GM23338 (cell line): ENCODE results near the gene LCLAT1. TPM values are rescaled to one million over a fixed set of nuclear protein-coding genes. Genes with fewer than 3 reads are reported as not detected.

Experiments
- ATAC-seq: fragments of 200-7000 bp; cut with Tn5 transposase; 3 replicates; pipeline ENCODE4 v1.9.1; 2020
- DNase-seq: peaks from one replicate; pipeline ENCODE4 v3.0.0-alpha.2; 2015; ENCODE audit warnings: low spot score
- H2AFZ ChIP-seq: fragments of 200-600 bp; sonication (generic); 2 replicates; pipeline ENCODE4 v1.8.0; 2016; ENCODE audit warnings: antibody characterized with exemption, mild to moderate bottlenecking, moderate library complexity
- H3F3A ChIP-seq: fragments of 200-600 bp; sonication (generic); replicated peaks from 2 replicates; pipeline ENCODE4 v1.8.0; 2017; ENCODE audit warnings: antibody characterized with exemption, mixed run types, low read depth
- H3K27ac ChIP-seq: fragments of 200-600 bp; sonication (generic); 2 replicates; pipeline ENCODE4 v1.6.1; 2016; ENCODE audit warnings: low read depth
- H3K27me3 ChIP-seq: fragments of 200-600 bp; sonication (generic); 2 replicates; pipeline ENCODE4 v1.8.0; 2016; ENCODE audit warnings: mild to moderate bottlenecking, mixed run types, moderate library complexity; ENCODE audit not compliant: insufficient read depth
- H3K36me3 ChIP-seq: fragments of 200-600 bp; sonication (generic); 2 replicates; pipeline ENCODE4 v1.8.0; 2016; ENCODE audit warnings: mild to moderate bottlenecking; ENCODE audit not compliant: insufficient read depth
- H3K4me1 ChIP-seq: fragments of 200-600 bp; sonication (generic); 2 replicates; pipeline ENCODE4 v1.8.0; 2016; ENCODE audit warnings: mild to moderate bottlenecking, moderate library complexity; ENCODE audit not compliant: insufficient read depth
- H3K4me2 ChIP-seq: fragments of 200-600 bp; sonication (generic); 2 replicates; pipeline ENCODE4 v1.7.1; 2017; ENCODE audit warnings: mixed run types
- H3K4me3 ChIP-seq: fragments of 200-600 bp; sonication (generic); 2 replicates; pipeline ENCODE4 v1.6.1; 2016; ENCODE audit warnings: mixed run types
- H3K79me2 ChIP-seq: fragments of 200-600 bp; sonication (generic); replicated peaks from 2 replicates; pipeline ENCODE4 v1.8.0; 2017; ENCODE audit warnings: mild to moderate bottlenecking; ENCODE audit not compliant: insufficient read depth
- H3K9me2 ChIP-seq: fragments of 200-600 bp; sonication (generic); 2 replicates; pipeline ENCODE4 v1.8.0; 2017; ENCODE audit not compliant: insufficient read depth
- H4K20me1 ChIP-seq: fragments of 200-600 bp; sonication (generic); replicated peaks from 2 replicates; pipeline ENCODE4 v1.8.0; 2017; ENCODE audit warnings: mild to moderate bottlenecking; ENCODE audit not compliant: insufficient read depth
- H3K27ac Mint-ChIP-seq: 2 replicates; pipeline ENCODE4 v1.8.0; 2020; ENCODE audit warnings: inconsistent platforms, mild to moderate bottlenecking, moderate library complexity, mixed read lengths
- H3K27me3 Mint-ChIP-seq: 3 replicates; pipeline ENCODE4 v1.8.0; 2022; ENCODE audit warnings: low read depth, mild to moderate bottlenecking, moderate library complexity, mixed read lengths, inconsistent platforms; ENCODE audit not compliant: insufficient read depth, poor library complexity
- H3K36me3 Mint-ChIP-seq: 3 replicates; pipeline ENCODE4 v1.8.0; 2021; ENCODE audit warnings: low read depth, mild to moderate bottlenecking, inconsistent platforms, moderate library complexity, mixed read lengths
- H3K4me1 Mint-ChIP-seq: 3 replicates; pipeline ENCODE4 v1.8.0; 2020; ENCODE audit warnings: mild to moderate bottlenecking, inconsistent platforms, mixed read lengths
- H3K4me3 Mint-ChIP-seq: 3 replicates; pipeline ENCODE4 v1.8.0; 2021; ENCODE audit warnings: moderate library complexity, mild to moderate bottlenecking, inconsistent platforms, mixed read lengths
- H3K9me3 Mint-ChIP-seq: 3 replicates; pipeline ENCODE4 v1.8.0; 2020; ENCODE audit warnings: moderate library complexity, mild to moderate bottlenecking, inconsistent platforms, mixed read lengths
- CREB1 ChIP-seq: fragments of 250-450 bp; sonication (Bioruptor Pico); IDR thresholded peaks from 2 replicates; pipeline ENCODE4 v1.5.0; 2020; ENCODE audit warnings: low read depth, mild to moderate bottlenecking, moderate library complexity
- CTCF ChIP-seq, 2 experiments: fragments of 200-600 bp in 1 of 2; sonication (generic) in 1 of 2; conservative IDR thresholded peaks; 2 replicates each; pipeline versions ENCODE4 v1.5.1 to v1.6.1; 2016 to 2017; ENCODE audit warnings: antibody characterized with exemption in 2 of 2, low read depth in 2 of 2, mild to moderate bottlenecking in 2 of 2, moderate library complexity in 1 of 2
- ETS1 ChIP-seq: IDR thresholded peaks from 2 replicates; pipeline ENCODE4 v1.6.1; 2016; ENCODE audit warnings: antibody characterized with exemption
- EZH2 ChIP-seq: fragments of 200-600 bp; sonication (generic); IDR thresholded peaks from one replicate; pipeline ENCODE4 v1.8.0; 2017; ENCODE audit warnings: antibody characterized with exemption, mild to moderate bottlenecking, low read depth; ENCODE audit not compliant: unreplicated experiment
- EZH2phosphoT487 ChIP-seq: fragments of 200-600 bp; sonication (generic); IDR thresholded peaks from one replicate; pipeline ENCODE4 v1.8.1; 2018; ENCODE audit warnings: antibody characterized with exemption; ENCODE audit not compliant: unreplicated experiment
- JUNB ChIP-seq: IDR thresholded peaks from one replicate; pipeline ENCODE4 v1.6.1; 2016; ENCODE audit warnings: antibody characterized with exemption; ENCODE audit not compliant: unreplicated experiment
- NANOG ChIP-seq: IDR thresholded peaks from 2 replicates; pipeline ENCODE4 v1.6.1; 2016; ENCODE audit warnings: antibody characterized with exemption, borderline replicate concordance
- POLR2AphosphoS5 ChIP-seq: IDR thresholded peaks from 2 replicates; pipeline ENCODE4 v1.6.1; 2016; ENCODE audit warnings: antibody characterized with exemption, low read depth
- REST ChIP-seq: IDR thresholded peaks from one replicate; pipeline ENCODE4 v1.6.1; 2018; ENCODE audit warnings: antibody characterized with exemption; ENCODE audit not compliant: unreplicated experiment
- STAT1 ChIP-seq: IDR thresholded peaks from one replicate; pipeline ENCODE4 v1.6.1; 2016; ENCODE audit warnings: antibody characterized with exemption; ENCODE audit not compliant: unreplicated experiment
- ZNF331 ChIP-seq: fragments of 250-450 bp; sonication (Bioruptor Pico); IDR thresholded peaks from 2 replicates; pipeline ENCODE4 v1.5.0; 2020; ENCODE audit warnings: low read depth, mild to moderate bottlenecking, moderate library complexity
- ZNF462 ChIP-seq: fragments of 250-450 bp; sonication (Bioruptor Pico); IDR thresholded peaks from 2 replicates; pipeline ENCODE4 v1.5.0; 2020; ENCODE audit warnings: mild to moderate bottlenecking, moderate library complexity
- polyA plus RNA-seq: library from polyadenylated mRNA; unstranded; fragments of >200 nt; fragmentation: Nextera tagmentation; extraction: Ambion mirVana; gene quantifications from 2 replicates; pipeline ENCODE4 v1.2.1, GENCODE V29; 2016
- total RNA-seq: library from RNA; depleted of rRNA; stranded (reverse); fragments of >200 nt; shearing (Covaris generic); gene quantifications from 2 replicates; pipeline ENCODE4 v1.2.3, GENCODE V29; 2014

LCLAT1 gene
- total and polyA plus RNA-seq, 2 experiments from 2014 or later, result 11.5 to 30.1 TPM

- TF ChIP-seq REST, result no peak
- TF ChIP-seq POLR2AphosphoS5, result no peak
- TF ChIP-seq EZH2, result no peak
- TF ChIP-seq CTCF (conservative IDR thresholded peaks at IDR 0.05; ENCODE audit: low read depth in 2 of 2), result no peak
- TF ChIP-seq STAT1, result no peak
- TF ChIP-seq EZH2phosphoT487, result no peak
- no peak for TF ChIP-seq NANOG
- no peak for TF ChIP-seq CREB1 (CRISPR knock-in tag)
- TF ChIP-seq ZNF331, result no peak
- TF ChIP-seq JUNB, result no peak
These were observed 38.1 kb upstream of the LCLAT1 start (continued) for GRCh38 chr2:30408961-30409387.

- DNase-seq (no peak), ATAC-seq (no peak)
- Histone ChIP-seq H3K4me3 (no peak overlapping the region), H4K20me1 (no peaks in the 10 kb centered on the region), H3K27me3 (no peaks in the 10 kb centered on the region), H3K4me2 (no peak overlapping the region), H3K27ac (no peak overlapping the region), H3K9me2 (peaks cover 14% of the 10 kb centered on the region; the same call in 1 of the 2 replicates), H3F3A (no peaks in the 10 kb centered on the region), H3K36me3 (no peaks in the 10 kb centered on the region), H2AFZ (no peak overlapping the region), H3K79me2 (no peaks in the 10 kb centered on the region), H3K4me1 (peaks cover 6% of the 10 kb centered on the region)
- peaks cover 27% of the 10 kb centered on the region for H3K4me1 Mint-ChIP-seq
- peaks cover 17% of the 10 kb centered on the region for H3K27me3 Mint-ChIP-seq
- H3K36me3 Mint-ChIP-seq, result peaks cover 5% of the 10 kb centered on the region; the same call in 1 of the 3 replicates
- H3K27ac Mint-ChIP-seq, result no peak overlapping the region
- H3K9me3 Mint-ChIP-seq, result peaks cover 14% of the 10 kb centered on the region
- no peak overlapping the region for H3K4me3 Mint-ChIP-seq
- TF ChIP-seq EZH2phosphoT487 (no peak), JUNB (no peak), ZNF462 (no peak), ETS1 (no peak)
These were observed 36.8 kb upstream of the LCLAT1 start for GRCh38 chr2:30410217-30410616.
